Adrenal gland (tissue), 12 donors: Measurements from ENCODE around the gene ADSS1. TPM values are rescaled to one million over a fixed set of nuclear protein-coding genes. Genes with fewer than 3 reads are reported as not detected.

ENCODE experiments used
- DNase-seq, 7 donors: peaks; one replicate each; pipeline ENCODE4 v3.0.0-alpha.2; 2019 to 2020
- H3K27ac ChIP-seq, 5 donors: fragments of 200-600 bp; sonication (generic) in 4 of 5; 1 replicate in 3 of 5; 2 replicates in 2 of 5; pipeline versions ENCODE4 v1.5.1 to v1.8.0; 2016 to 2020; ENCODE audit warnings: mild to moderate bottlenecking in 1 of 5
- H3K27me3 ChIP-seq: fragments of 200-600 bp; 2 replicates; pipeline ENCODE4 v1.8.0; 2021
- H3K36me3 ChIP-seq, 2 donors: fragments of 200-600 bp; replicated peaks in 1 of 2; 1 replicate in 1 of 2; 2 replicates in 1 of 2; pipeline versions ENCODE4 v1.5.1 to v1.8.0; 2018 to 2022
- H3K4me1 ChIP-seq, 2 donors: fragments of 200-600 bp; replicated peaks in 1 of 2; 1 replicate in 1 of 2; 2 replicates in 1 of 2; pipeline versions ENCODE4 v1.5.1 to v1.8.0; 2018 to 2021
- H3K4me3 ChIP-seq, 4 donors: fragments of 200-600 bp; sonication (generic) in 3 of 4; one replicate each; pipeline ENCODE4 v1.5.1; 2016 to 2018
- H3K9me3 ChIP-seq, 3 donors: fragments of 200-600 bp; sonication (generic) in 1 of 3; replicated peaks in 1 of 3; 1 replicate in 2 of 3; 2 replicates in 1 of 3; pipeline versions ENCODE4 v1.5.1 to v1.8.0; 2016 to 2021
- POLR2A ChIP-seq, 2 donors: fragments of 450-650 bp; IDR thresholded peaks; one replicate each; pipeline ENCODE4 v1.6.1; 2017; ENCODE audit warnings: antibody characterized with exemption in 2 of 2, mild to moderate bottlenecking in 2 of 2, moderate library complexity in 1 of 2
- WGBS, 4 donors: extraction: QIAGEN DNeasy Blood & Tissue Kit in 2 of 4; methylation state at CpG; one replicate each; pipeline versions ENCODE4 v1.1.5 to v1.1.7; 2013 to 2017; 5-methylcytosine and 5-hydroxymethylcytosine counted together
- intact Hi-C, 2 donors: fragments of 100-400 bp; cut with DNase I; formaldehyde crosslinking; loops; one replicate each; pipeline versions ENCODE4 v1.14.1 to v1.15.0; 2022 to 2023
- polyA plus RNA-seq, 3 donors: library from polyadenylated mRNA; stranded (reverse); fragments of 200-250 nt in 2 of 3; fragments of 350-450 nt in 1 of 3; fragmentation: Illumina TruSeq in 1 of 3; extraction: RNeasy Lipid Tissue Mini Kit (QIAGEN cat#74804) in 1 of 3; gene quantifications; one replicate each; pipeline ENCODE4 v1.2.3, GENCODE V29; 2013 to 2014
- total RNA-seq, 9 donors: library from RNA; depleted of rRNA in 4 of 9; stranded (reverse); fragments of >200 nt in 4 of 9; fragments of 120-200 nt in 1 of 9; fragmentation: NEBNext Ultra II Directional in 1 of 9; extraction: Animal tissue kit (Norgen Biotek cat#: 25700) in 1 of 9; gene quantifications; one replicate each; pipeline versions ENCODE4 v1.1.0 to v1.2.4, GENCODE V29; 2013 to 2023
- TF ChIP-seq, protein P1 (sequence below), 6 experiments: fragments of 450-650 bp in 4 of 6; fragments of 200-600 bp in 2 of 6; sonication (generic) in 1 of 6; IDR thresholded peaks; 1 replicate in 5 of 6; 2 replicates in 1 of 6; pipeline versions ENCODE4 v1.5.1 to v1.8.0; 2016 to 2021; ENCODE audit warnings: antibody characterized with exemption in 6 of 6, mild to moderate bottlenecking in 2 of 6, moderate library complexity in 1 of 6
- donor health status: healthy with polysubstance abuse.
- donor health status: Bipolar disorder and iron deficiency.
- donor health status: DM: yes; HTN: yes; CAD: no.
- donor health status: DM: no; HTN: no; CAD: no.
- donor health status: DM: no; HTN: no; CAD: no.
- donor health status: DM: yes; HTN: yes; CAD: no.

Gene ADSS1
- total and polyA plus RNA-seq, 12 donors, result 4.0 to 39.1 (median 16.9) TPM

DNA sequence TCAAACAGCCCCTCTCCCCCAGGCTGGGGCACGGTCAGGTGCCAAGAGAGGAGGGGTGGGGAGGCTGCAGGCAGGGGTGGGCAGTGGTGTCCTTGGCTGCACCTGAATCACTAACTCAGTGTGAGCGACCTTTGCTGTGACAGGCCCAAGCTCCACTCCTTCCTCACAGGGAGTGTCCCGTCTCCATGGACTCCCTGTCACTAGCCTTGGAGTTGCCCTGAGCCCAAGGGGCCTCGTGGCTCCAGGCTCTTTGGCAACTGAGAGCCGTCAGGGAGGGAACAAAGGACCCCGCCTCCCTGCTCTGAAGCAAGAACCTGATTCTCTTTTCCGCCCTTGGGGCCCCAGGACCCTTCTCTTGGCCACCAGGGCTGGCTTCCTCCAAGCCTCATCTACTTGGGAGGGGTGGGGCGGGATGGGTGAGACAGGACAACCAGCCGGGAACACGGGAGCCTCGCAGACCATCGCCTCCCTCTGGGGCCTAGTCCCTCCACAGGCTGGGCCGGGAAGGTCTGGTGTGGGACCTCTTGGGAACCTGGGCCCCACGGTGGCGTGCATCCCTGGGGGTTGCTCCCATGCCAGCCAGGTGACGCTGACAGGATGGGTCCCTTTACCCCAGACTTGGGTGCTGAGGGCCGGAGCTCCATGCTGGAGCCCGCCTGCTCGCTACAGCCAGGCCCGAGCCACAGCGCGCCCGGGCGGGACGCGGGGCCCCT lies 935 bp upstream of the ADSS1 start:
- 52 to 53% (median 53%) methylated on average over 5 to 26 of the region's 26 CpGs; no CpG with 5 or more reads in 1 of the 4 donors for whole genome bisulfite sequencing, 4 donors
- H3K27ac ChIP-seq, result peak overlapping the region in 3 of 5 donors; percentile 42 to 77 (median 73)
- peaks cover 0 to 12% of the 10 kb centered on the region in 2 donors for H3K36me3 ChIP-seq
- peak overlapping the region in 1 of 4 donors; percentile 69 for H3K4me3 ChIP-seq
- H3K27me3 ChIP-seq, result no peaks in the 10 kb centered on the region
- DNase-seq, result peak in 6 of 7 donors; percentile 65 to 78 (median 70)
- H3K9me3 ChIP-seq, result no peaks in the 10 kb centered on the region
- intact Hi-C loops, result no loop called here
- TF ChIP-seq, protein P1, sequence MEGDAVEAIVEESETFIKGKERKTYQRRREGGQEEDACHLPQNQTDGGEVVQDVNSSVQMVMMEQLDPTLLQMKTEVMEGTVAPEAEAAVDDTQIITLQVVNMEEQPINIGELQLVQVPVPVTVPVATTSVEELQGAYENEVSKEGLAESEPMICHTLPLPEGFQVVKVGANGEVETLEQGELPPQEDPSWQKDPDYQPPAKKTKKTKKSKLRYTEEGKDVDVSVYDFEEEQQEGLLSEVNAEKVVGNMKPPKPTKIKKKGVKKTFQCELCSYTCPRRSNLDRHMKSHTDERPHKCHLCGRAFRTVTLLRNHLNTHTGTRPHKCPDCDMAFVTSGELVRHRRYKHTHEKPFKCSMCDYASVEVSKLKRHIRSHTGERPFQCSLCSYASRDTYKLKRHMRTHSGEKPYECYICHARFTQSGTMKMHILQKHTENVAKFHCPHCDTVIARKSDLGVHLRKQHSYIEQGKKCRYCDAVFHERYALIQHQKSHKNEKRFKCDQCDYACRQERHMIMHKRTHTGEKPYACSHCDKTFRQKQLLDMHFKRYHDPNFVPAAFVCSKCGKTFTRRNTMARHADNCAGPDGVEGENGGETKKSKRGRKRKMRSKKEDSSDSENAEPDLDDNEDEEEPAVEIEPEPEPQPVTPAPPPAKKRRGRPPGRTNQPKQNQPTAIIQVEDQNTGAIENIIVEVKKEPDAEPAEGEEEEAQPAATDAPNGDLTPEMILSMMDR (IDR thresholded peaks at IDR 0.05), result no peak
- no peak for TF ChIP-seq POLR2A (IDR thresholded peaks at IDR 0.05)
- H3K4me1 ChIP-seq, result peaks cover 26 to 32% of the 10 kb centered on the region in 2 donors

DNA sequence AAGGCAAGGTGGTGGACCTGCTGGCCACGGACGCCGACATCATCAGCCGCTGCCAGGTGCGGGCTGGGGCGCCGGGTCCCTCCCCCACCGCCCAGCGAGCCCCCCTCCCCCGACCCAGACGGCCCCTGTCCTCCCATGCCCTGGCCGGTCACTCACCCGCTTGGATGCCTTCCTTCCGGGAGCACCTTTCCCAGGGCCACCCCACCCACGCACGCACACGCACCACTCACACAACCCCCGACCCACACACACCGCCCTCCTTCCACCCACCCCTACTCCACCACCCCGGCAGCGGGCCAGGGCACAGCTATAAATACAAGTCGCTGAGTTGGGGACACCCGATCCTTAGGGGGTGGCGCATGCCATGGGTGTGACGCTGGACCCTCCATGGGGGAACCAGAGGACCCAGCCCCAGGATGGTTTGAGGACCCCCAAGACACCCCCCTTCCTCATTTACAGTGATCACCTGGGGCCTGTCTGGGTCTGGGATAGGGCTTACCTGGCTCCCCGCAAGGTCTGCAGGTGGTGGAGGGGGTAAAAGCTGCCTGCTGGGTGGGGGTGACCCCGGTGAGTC lies 465 bp downstream of the ADSS1 start:
- WGBS, 4 donors, result 7 to 42% (median 8%) methylated on average over 2 to 27 of the region's 27 CpGs
- DNase-seq, result peak in 6 of 7 donors; percentile 48 to 72 (median 58)
- Histone ChIP-seq H3K9me3 (no peaks in the 10 kb centered on the region), H3K27me3 (no peaks in the 10 kb centered on the region), H3K4me3 (peak overlapping the region in 2 of 4 donors; percentile 40 to 69), H3K4me1 (peaks cover 26 to 32% of the 10 kb centered on the region in 2 donors), H3K27ac (peak overlapping the region in 3 of 5 donors; percentile 57 to 77 (median 73)), H3K36me3 (peaks cover 0 to 2% of the 10 kb centered on the region in 2 donors)
- intact Hi-C loops, result no loop called here
- TF ChIP-seq, protein P1 (IDR thresholded peaks at IDR 0.05), result no peak
- no peak for TF ChIP-seq POLR2A (IDR thresholded peaks at IDR 0.05)

DNA sequence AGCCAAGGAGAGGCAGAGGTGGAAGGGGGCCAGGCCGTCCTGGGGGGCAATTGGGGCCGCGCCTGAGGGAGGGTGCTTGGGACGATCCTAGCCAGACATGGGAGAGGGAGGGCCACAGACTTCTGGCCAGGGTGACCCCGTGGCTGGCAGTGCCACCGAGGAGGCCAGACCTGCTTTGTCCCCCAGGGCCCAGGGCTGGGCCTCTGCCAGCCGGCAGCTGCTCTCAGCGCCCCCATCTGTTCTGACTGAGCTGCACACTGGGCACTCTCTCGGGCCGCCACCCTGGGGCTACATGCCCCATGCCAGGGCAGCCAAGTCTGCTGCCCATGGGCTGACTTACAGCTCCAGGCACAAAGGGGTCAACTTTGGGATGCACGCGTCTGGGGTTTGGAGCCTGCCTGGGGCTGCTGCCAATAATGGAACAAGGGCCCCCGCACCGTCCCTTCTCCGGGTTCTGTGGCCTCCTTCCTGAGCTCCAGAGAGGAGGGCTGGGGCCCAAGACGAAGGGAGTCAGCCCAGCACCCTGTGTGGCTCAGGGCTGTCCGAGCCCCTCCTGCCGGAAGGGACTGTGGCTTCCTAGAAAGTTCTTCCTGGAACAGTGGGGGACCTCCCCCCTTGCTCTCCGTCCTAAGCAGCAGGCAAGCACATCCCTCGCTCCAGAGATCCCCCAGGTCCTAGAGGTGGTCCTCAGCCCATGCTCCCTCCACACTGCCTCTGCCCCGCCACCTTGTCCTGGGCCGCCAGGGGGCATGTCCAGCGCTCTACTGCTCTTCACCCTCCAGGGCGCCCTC lies 1.1 kb downstream of the ADSS1 start:
- Histone ChIP-seq H3K36me3 (no peaks in the 10 kb centered on the region), H3K27ac (no peak overlapping the region), H3K4me1 (peaks cover 26 to 32% of the 10 kb centered on the region in 2 donors), H3K9me3 (no peaks in the 10 kb centered on the region), H3K4me3 (peak overlapping the region in 1 of 4 donors; percentile 69), H3K27me3 (no peaks in the 10 kb centered on the region)
- TF ChIP-seq POLR2A (IDR thresholded peaks at IDR 0.05), result no peak
- TF ChIP-seq, protein P1 (IDR thresholded peaks at IDR 0.05), result no peak
- WGBS, 4 donors, result 15 to 82% (median 47%) methylated on average over 2 to 24 of the region's 24 CpGs
- intact Hi-C loops, result no loop called here
- DNase-seq, result peak in 2 of 7 donors; percentile 37 to 39
